Colonic mucosa (tissue), 4 donors: Measurements from ENCODE around the gene ATAD3B. TPM values are rescaled to one million over a fixed set of nuclear protein-coding genes. Genes with fewer than 3 reads are reported as not detected.
A peak's percentile ranks its signal among the peaks of the same experiment; 100 is the strongest.
"Not testable (repeated sequence)": the region's sequence is repeated elsewhere in the genome, so short reads cannot be mapped to it uniquely, and the experiment has no call there.

Experiments used
- DNase-seq: peaks from one replicate; pipeline ENCODE4 v3.0.0-alpha.2; 2020
- H3K27ac ChIP-seq: fragments of 200-600 bp; one replicate; pipeline ENCODE4 v1.8.0; 2021
- H3K27me3 ChIP-seq: fragments of 200-600 bp; one replicate; pipeline ENCODE4 v1.8.0; 2021
- H3K36me3 ChIP-seq: fragments of 200-600 bp; one replicate; pipeline ENCODE4 v1.8.0; 2021
- H3K4me1 ChIP-seq: fragments of 200-600 bp; one replicate; pipeline ENCODE4 v1.8.0; 2021; ENCODE audit warnings: mild to moderate bottlenecking
- H3K4me3 ChIP-seq: fragments of 200-600 bp; one replicate; pipeline ENCODE4 v1.8.0; 2021
- H3K9ac ChIP-seq, 2 donors: one replicate each; pipeline ENCODE4 v1.7.0; 2013; ENCODE audit warnings: control low read depth in 2 of 2, low read depth in 2 of 2, low read length in 2 of 2
- H3K9me3 ChIP-seq: fragments of 200-600 bp; one replicate; pipeline ENCODE4 v1.8.0; 2021
- CTCF ChIP-seq: fragments of 200-600 bp; IDR thresholded peaks from one replicate; pipeline ENCODE4 v1.8.0; 2022; ENCODE audit warnings: antibody characterized with exemption, mild to moderate bottlenecking
- intact Hi-C: fragments of 100-400 bp; cut with DNase I; formaldehyde crosslinking; loops from one replicate; pipeline ENCODE4 v1.14.1; 2022
- total RNA-seq, 2 donors: library from RNA; stranded (reverse); fragmentation: NEBNext Ultra II Directional in 1 of 2; extraction: Animal tissue kit (Norgen Biotek cat#: 25700) in 1 of 2; gene quantifications; one replicate each; pipeline ENCODE4 v1.2.1, GENCODE V29; 2021
- donor health status: healthy.
- donor health status: DM: no; HTN: no; CAD: no.
- donor health status: DM: no; HTN: no; CAD: no.

The ATAD3B gene
- total RNA-seq, 2 donors from 2014 or later = 16.6 to 62.9 TPM

GRCh38 chr1:1461721-1462317 lies 9.7 kb upstream of the ATAD3B start:
- no peak overlapping the region for H3K4me3 ChIP-seq
- no peak for DNase-seq
- H3K27ac ChIP-seq = no peak overlapping the region
- TF ChIP-seq CTCF = no peak
- no peaks in the 10 kb centered on the region for H3K9me3 ChIP-seq
- H3K36me3 ChIP-seq = no peaks in the 10 kb centered on the region
- no peaks in the 10 kb centered on the region for H3K27me3 ChIP-seq
- H3K9ac ChIP-seq = no peak overlapping the region
- intact Hi-C loops = no loop called here
- no peaks in the 10 kb centered on the region for H3K4me1 ChIP-seq

GRCh38 chr1:1462318-1462966 lies 9.1 kb upstream of the ATAD3B start:
- intact Hi-C loops = no loop called here
- H3K9me3 ChIP-seq = no peaks in the 10 kb centered on the region
- no peak overlapping the region for H3K9ac ChIP-seq
- H3K27me3 ChIP-seq = no peaks in the 10 kb centered on the region
- no peak overlapping the region for H3K4me3 ChIP-seq
- DNase-seq = no peak
- no peaks in the 10 kb centered on the region for H3K4me1 ChIP-seq
- H3K27ac ChIP-seq = no peak overlapping the region
- TF ChIP-seq CTCF = no peak
- H3K36me3 ChIP-seq = no peaks in the 10 kb centered on the region

- Histone ChIP-seq H3K27ac (no peak overlapping the region), H3K9me3 (no peaks in the 10 kb centered on the region), H3K4me3 (no peak overlapping the region), H3K36me3 (no peaks in the 10 kb centered on the region), H3K9ac (no peak overlapping the region), H3K27me3 (no peaks in the 10 kb centered on the region), H3K4me1 (no peaks in the 10 kb centered on the region)
- TF ChIP-seq CTCF = no peak
- DNase-seq = no peak
- intact Hi-C loops = no loop called here
Measured at GRCh38 chr1:1463312-1463711, 8.3 kb upstream of the ATAD3B start.

GRCh38 chr1:1468196-1468985 lies 3.2 kb upstream of the ATAD3B start:
- intact Hi-C loops = not testable (repeated sequence)

GRCh38 chr1:1470626-1471388 lies 758 bp upstream of the ATAD3B start:
- Histone ChIP-seq H3K4me1 (peaks cover 6% of the 10 kb centered on the region), H3K9me3 (no peaks in the 10 kb centered on the region), H3K9ac (peak overlapping the region; percentile 60 to 65), H3K27ac (peak overlapping the region; percentile 32), H3K4me3 (peak overlapping the region; percentile 65), H3K36me3 (no peaks in the 10 kb centered on the region), H3K27me3 (no peaks in the 10 kb centered on the region)
- no peak for TF ChIP-seq CTCF
- peak; percentile 64 for DNase-seq
- intact Hi-C loops = no loop called here

More at GRCh38 chr1:1468196-1468985, 3.2 kb upstream of the ATAD3B start:
- H3K27ac ChIP-seq, H3K4me3 ChIP-seq, H3K4me1 ChIP-seq, H3K9ac ChIP-seq, DNase-seq, H3K27me3 ChIP-seq, H3K9me3 ChIP-seq, H3K36me3 ChIP-seq: not testable (repeated sequence)

GRCh38 chr1:1472053-1472876 lies 700 bp downstream of the ATAD3B start:
- H3K27me3 ChIP-seq, DNase-seq, H3K36me3 ChIP-seq, H3K9me3 ChIP-seq, H3K4me1 ChIP-seq, intact Hi-C loops: not testable (repeated sequence)
- peak overlapping the region; percentile 28 to 35 for H3K9ac ChIP-seq
- peak overlapping the region; percentile 32 for H3K27ac ChIP-seq
- peak overlapping the region; percentile 65 for H3K4me3 ChIP-seq

- H3K36me3 ChIP-seq, DNase-seq, H3K27ac ChIP-seq, intact Hi-C loops, H3K4me3 ChIP-seq, H3K9ac ChIP-seq, H3K27me3 ChIP-seq, H3K4me1 ChIP-seq, H3K9me3 ChIP-seq: not testable (repeated sequence)
Measured at GRCh38 chr1:1476011-1476410, 4.4 kb downstream of the ATAD3B start.
